ENCODE data around the gene RAB26. TPM values are rescaled to one million over a fixed set of nuclear protein-coding genes. Genes with fewer than 3 reads are reported as not detected.
"Not testable (repeated sequence)": the region's sequence is repeated elsewhere in the genome, so short reads cannot be mapped to it uniquely, and the experiment has no call there.

Gene RAB26
- polyA plus RNA-seq, 4 donors, result 2.0 to 3.5 (median 2.4) TPM

GRCh38 chr16:2194166-2194834 lies 45.9 kb downstream of the RAB26 start:
- no peak for DNase-seq (ENCODE audit: low read depth in 4 of 4, low spot score in 3 of 4)

DNA sequence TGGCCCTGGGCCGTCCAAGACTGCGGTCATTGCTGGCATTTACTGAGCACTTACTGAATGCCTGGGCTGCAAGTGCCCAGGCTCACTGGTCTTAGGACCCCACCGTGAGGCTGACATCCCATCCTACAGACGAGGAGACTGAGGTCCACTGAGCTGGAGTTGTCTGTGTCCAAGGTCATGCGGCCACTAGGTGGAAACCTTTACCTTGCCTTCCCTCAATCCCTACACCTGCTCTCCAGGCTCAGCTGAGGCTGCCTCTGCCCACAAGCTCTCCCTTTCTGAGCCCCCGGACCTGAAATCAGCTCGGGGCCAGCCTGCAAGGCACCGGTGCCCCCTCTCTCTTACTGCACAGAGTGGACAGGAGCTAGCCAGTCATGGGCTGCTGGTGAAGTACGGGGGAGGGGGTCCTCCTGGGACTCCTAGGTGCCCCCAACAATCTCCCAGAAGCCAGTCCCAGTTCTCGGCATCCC lies 46.5 kb downstream of the RAB26 start:
- no peak for DNase-seq (ENCODE audit: low read depth in 4 of 4, low spot score in 3 of 4)

GRCh38 chr16:2195322-2196161 lies 47.1 kb downstream of the RAB26 start:
- no peak for DNase-seq (ENCODE audit: low read depth in 4 of 4, low spot score in 3 of 4)

GRCh38 chr16:2196162-2196980 lies 47.9 kb downstream of the RAB26 start, which contains the start of gene CASKIN1:
TSS of gene CASKIN1 (minus strand) at chr16:2196605. CDS start at chr16:2196432, 173 bp downstream.
- no peak for DNase-seq (ENCODE audit: low read depth in 4 of 4, low spot score in 3 of 4)

DNA sequence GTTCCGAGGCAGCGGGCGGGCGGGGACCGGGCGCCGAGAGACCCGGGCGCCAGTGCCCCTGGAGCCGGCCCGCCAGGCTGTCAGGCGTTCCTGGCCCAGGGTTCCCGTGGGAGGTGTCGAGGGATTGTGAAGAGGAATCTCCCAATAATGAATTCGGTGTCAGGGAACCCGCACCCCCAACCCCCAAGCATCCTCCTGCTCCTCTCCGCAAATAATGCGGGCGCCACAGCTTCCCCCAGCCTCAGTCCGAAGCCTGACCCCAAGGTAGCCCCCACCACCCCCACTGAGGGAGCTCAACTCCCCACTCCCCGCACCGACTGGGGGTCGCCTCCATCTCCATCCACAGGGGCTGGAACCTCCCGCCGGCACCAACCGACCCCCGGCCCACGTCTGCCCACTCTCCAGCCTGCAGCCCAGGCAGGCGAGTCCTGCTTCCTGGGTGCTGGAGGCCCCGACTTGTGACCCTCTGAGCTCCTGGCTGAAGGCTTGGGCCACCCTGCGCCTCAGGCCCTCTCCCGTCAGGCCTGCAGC lies 48.6 kb downstream of the RAB26 start:
- DNase-seq (ENCODE audit: low read depth in 4 of 4, low spot score in 3 of 4), result no peak

DNA sequence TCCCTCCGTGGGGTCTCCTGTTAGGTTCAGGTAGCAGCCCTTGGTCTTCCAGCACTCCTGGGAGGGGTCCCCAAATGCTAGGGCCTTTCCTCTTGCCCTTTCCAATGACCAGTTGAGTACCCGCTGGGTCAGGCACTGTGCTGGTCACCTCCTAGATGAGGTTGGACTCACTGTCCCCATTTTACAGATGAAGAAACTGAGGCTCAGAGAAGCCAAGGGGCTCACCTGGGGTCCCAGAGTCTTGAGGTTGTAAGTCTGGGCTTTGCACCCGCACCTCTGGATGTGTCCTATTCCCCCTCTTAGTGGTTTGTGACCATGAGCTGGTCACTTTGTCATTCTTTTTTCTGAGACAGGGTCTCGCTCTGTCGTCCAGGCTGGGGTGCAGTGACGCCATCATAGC lies 49.3 kb downstream of the RAB26 start:
- DNase-seq (ENCODE audit: low read depth in 4 of 4, low spot score in 3 of 4), result no peak

DNA sequence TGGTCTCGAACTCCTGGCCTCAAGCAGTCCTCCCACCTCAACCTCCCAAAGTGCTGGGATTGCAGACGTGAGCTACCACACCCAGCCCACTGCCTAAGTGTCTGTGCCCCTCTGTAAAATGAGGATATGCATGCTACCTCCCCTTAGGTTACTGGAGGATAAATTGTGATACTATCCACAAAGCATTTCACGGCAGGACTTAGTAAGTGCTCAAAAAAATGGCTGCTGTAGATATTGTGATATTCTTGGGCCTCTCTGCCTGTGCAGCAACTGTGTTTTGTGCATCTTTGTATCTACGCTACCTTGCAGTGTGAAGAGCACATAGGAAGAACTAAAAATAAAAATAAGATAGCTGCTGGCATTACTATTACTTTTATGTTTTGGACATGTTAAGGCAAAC lies 49.9 kb downstream of the RAB26 start:
- DNase-seq (ENCODE audit: low read depth in 4 of 4, low spot score in 3 of 4), result no peak

DNA sequence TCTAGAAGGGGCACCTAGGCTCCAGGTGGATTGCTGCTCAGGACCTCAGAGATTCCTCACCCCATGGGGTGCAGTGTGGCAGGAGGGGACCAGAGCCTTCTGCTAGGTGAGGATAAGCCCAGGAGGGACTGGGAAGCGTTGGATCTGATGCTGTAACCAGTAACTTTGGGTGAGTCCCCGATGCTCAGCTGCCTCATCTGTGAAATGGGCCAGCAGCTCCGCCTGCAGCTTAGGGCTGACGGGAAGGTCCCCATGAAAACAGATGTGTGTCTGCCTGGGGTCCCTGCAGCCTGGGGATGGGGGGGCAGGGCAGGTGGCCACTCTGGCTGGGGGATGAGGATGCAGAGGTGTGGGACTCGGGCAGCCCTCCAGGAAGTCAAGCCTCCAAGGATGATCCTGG lies 50.7 kb downstream of the RAB26 start:
- no peak for DNase-seq (ENCODE audit: low read depth in 4 of 4, low spot score in 3 of 4)

GRCh38 chr16:2199621-2200139 lies 51.3 kb downstream of the RAB26 start:
- DNase-seq (ENCODE audit: low read depth in 4 of 4, low spot score in 3 of 4), result no peak

DNA sequence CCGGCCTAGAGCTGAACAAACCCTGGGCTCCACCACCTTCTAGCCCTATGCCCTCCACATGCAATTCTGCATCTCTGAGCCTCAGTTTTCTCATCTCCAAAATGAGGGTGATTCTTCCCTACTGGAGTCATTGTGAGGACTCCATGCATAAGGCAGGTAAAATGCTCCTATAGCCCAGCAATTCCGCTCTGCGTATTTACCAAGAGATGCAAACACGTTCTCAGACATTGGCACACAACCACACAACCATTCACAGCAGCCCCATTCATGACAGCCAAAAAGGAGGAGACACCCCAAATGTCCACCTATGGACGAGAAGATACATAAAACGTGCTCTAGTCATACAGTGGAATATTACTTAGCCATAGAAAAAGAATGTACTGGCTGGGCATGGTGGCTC lies 51.9 kb downstream of the RAB26 start:
- no peak for DNase-seq (ENCODE audit: low read depth in 4 of 4, low spot score in 3 of 4)

DNA sequence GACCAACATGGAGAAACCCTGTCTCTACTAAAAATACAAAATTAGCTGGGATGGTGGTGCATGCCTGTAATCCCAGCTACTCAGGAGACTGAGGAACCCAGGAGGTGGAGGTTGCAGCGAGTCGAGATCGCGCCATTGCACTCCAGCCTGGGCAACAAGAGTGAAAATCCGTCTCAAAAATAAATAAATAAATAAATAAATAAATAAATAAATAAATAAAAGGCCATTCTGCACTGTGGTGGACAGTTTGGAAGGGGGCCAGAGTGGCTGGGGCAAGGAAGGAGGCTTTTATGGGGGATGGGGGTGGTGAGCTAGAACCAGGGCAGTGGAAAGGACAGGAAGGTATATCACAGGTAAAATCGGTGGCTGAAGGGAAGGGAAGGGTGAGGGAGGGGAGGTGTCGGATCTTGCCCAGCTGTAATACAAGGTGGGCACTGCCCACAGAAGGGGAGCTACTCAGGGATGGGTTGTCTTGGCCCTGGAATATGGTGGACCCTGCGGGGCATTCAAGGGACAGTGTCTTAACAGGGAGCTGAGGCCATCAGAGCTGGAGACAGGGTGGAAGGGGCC lies 54.8 kb downstream of the RAB26 start:
- DNase-seq (ENCODE audit: low read depth in 4 of 4, low spot score in 3 of 4), result not testable (repeated sequence)

Other genes with a start within 250 kb of the RAB26 start
- under 1 TPM; 0.14 to 0.88 (median 0.32) TPM for gene HS3ST6, start 230.2 kb upstream of the RAB26 start, polyA plus RNA-seq (ENCODE audit: insufficient read length in 4 of 4)
- gene MSRB1, start 205.4 kb upstream of the RAB26 start, polyA plus RNA-seq (ENCODE audit: insufficient read length in 4 of 4), result 10 to 100 TPM; 62.5 to 86.2 (median 67.2) TPM
- gene RPL3L, start 193.9 kb upstream of the RAB26 start, polyA plus RNA-seq (ENCODE audit: insufficient read length in 4 of 4), result under 1 TPM; 0.18 to 0.31 (median 0.21) TPM
- gene NDUFB10, start 189.1 kb upstream of the RAB26 start, polyA plus RNA-seq (ENCODE audit: insufficient read length in 4 of 4), result 100 to 1,000 TPM; 125 to 156 (median 130) TPM
- 1,000 to 10,000 TPM; 1,839 to 2,451 (median 2,117) TPM for gene RPS2, start 183.8 kb upstream of the RAB26 start, polyA plus RNA-seq (ENCODE audit: insufficient read length in 4 of 4)
- not detected for gene RNF151, start 181.8 kb upstream of the RAB26 start, polyA plus RNA-seq (ENCODE audit: insufficient read length in 4 of 4)
- gene TBL3, start 176.6 kb upstream of the RAB26 start, polyA plus RNA-seq (ENCODE audit: insufficient read length in 4 of 4), result 10 to 100 TPM; 26.0 to 47.2 (median 35.0) TPM
- under 1 TPM; 0.52 to 0.97 (median 0.65) TPM for gene NOXO1, start 167.2 kb upstream of the RAB26 start, polyA plus RNA-seq (ENCODE audit: insufficient read length in 4 of 4)
- gene GFER, start 164.4 kb upstream of the RAB26 start, polyA plus RNA-seq (ENCODE audit: insufficient read length in 4 of 4), result 10 to 100 TPM; 24.2 to 36.0 (median 27.1) TPM
- 1 to 10 TPM; 1.2 to 2.6 (median 2.3) TPM for gene SYNGR3, start 158.7 kb upstream of the RAB26 start, polyA plus RNA-seq (ENCODE audit: insufficient read length in 4 of 4)
- gene ZNF598, start 138.8 kb upstream of the RAB26 start, polyA plus RNA-seq (ENCODE audit: insufficient read length in 4 of 4), result 10 to 100 TPM; 17.6 to 27.5 (median 18.1) TPM
- gene NPW, start 128.8 kb upstream of the RAB26 start, polyA plus RNA-seq (ENCODE audit: insufficient read length in 4 of 4), result 10 to 100 TPM in 1 of 4 donors, 1 to 10 TPM in 3; 3.8 to 10.3 (median 5.5) TPM
- 100 to 1,000 TPM; 117 to 185 (median 126) TPM for gene NHERF2, start 121.7 kb upstream of the RAB26 start, polyA plus RNA-seq (ENCODE audit: insufficient read length in 4 of 4)
- gene NTHL1, start 100.8 kb upstream of the RAB26 start, polyA plus RNA-seq (ENCODE audit: insufficient read length in 4 of 4), result 10 to 100 TPM; 17.6 to 26.6 (median 19.0) TPM
- 100 to 1,000 TPM; 121 to 152 (median 136) TPM for gene TSC2, start 100.6 kb upstream of the RAB26 start, polyA plus RNA-seq (ENCODE audit: insufficient read length in 4 of 4)
- gene PKD1, start 12.7 kb upstream of the RAB26 start, polyA plus RNA-seq (ENCODE audit: insufficient read length in 4 of 4), result 100 to 1,000 TPM in 1 of 4 donors, 10 to 100 TPM in 3; 55.0 to 101 (median 69.2) TPM
- 10 to 100 TPM; 53.7 to 63.4 (median 57.5) TPM for gene TRAF7, start 7.2 kb downstream of the RAB26 start, polyA plus RNA-seq (ENCODE audit: insufficient read length in 4 of 4)
- 1 to 10 TPM; 1.2 to 3.1 (median 1.4) TPM for gene CASKIN1, start 48.0 kb downstream of the RAB26 start, polyA plus RNA-seq (ENCODE audit: insufficient read length in 4 of 4)
- gene MLST8, start 56.8 kb downstream of the RAB26 start, polyA plus RNA-seq (ENCODE audit: insufficient read length in 4 of 4), result 10 to 100 TPM; 43.9 to 49.5 (median 46.3) TPM
- gene BRICD5, start 62.2 kb downstream of the RAB26 start, polyA plus RNA-seq (ENCODE audit: insufficient read length in 4 of 4), result 1 to 10 TPM; 4.1 to 9.2 (median 5.4) TPM
- gene PGP, start 66.2 kb downstream of the RAB26 start, polyA plus RNA-seq (ENCODE audit: insufficient read length in 4 of 4), result 10 to 100 TPM; 12.7 to 15.5 (median 14.1) TPM
- 10 to 100 TPM; 15.9 to 25.4 (median 16.8) TPM for gene E4F1, start 75.0 kb downstream of the RAB26 start, polyA plus RNA-seq (ENCODE audit: insufficient read length in 4 of 4)
- gene DNASE1L2, start 87.8 kb downstream of the RAB26 start, polyA plus RNA-seq (ENCODE audit: insufficient read length in 4 of 4), result 1 to 10 TPM in 2 of 4 donors, under 1 TPM in 2; 0.86 to 1.8 (median 0.95) TPM
- gene ECI1, start 103.0 kb downstream of the RAB26 start, polyA plus RNA-seq (ENCODE audit: insufficient read length in 4 of 4), result 100 to 1,000 TPM in 1 of 4 donors, 10 to 100 TPM in 3; 57.6 to 101 (median 69.3) TPM
- 100 to 1,000 TPM; 184 to 221 (median 195) TPM for gene RNPS1, start 119.5 kb downstream of the RAB26 start, polyA plus RNA-seq (ENCODE audit: insufficient read length in 4 of 4)
- gene ABCA3, start 192.1 kb downstream of the RAB26 start, polyA plus RNA-seq (ENCODE audit: insufficient read length in 4 of 4), result 1 to 10 TPM; 5.2 to 6.7 (median 5.7) TPM

All from right renal pelvis (tissue), 4 donors.